Inflammatory macrophage treated with lipopolysaccharide for 4 hours (primary cell): ENCODE measurements around the gene SIMC1.

ENCODE experiments used
- DNase-seq: peaks from one replicate; pipeline ENCODE4 v3.0.0-alpha.2; 2020

SIMC1 gene

GRCh38 chr5:176365351-176366231 is 127.4 kb downstream of the SIMC1 start, which contains the start of gene ARL10:
Gene ARL10 (plus strand): TSS chr5:176365487. CDS start chr5:176365564, 77 bp downstream.
- peak; percentile 32 for DNase-seq

- DNase-seq = no peak
Measured at GRCh38 chr5:176366232-176366894, 128.1 kb downstream of the SIMC1 start.

- no peak for DNase-seq
Measured at GRCh38 chr5:176368726-176369125, 130.5 kb downstream of the SIMC1 start.

- no peak for DNase-seq
Measured at GRCh38 chr5:176369934-176370711, 131.9 kb downstream of the SIMC1 start.

GRCh38 chr5:176371621-176372539 is 133.7 kb downstream of the SIMC1 start:
- peak; percentile 38 for DNase-seq

- DNase-seq = peak; percentile 16
Measured at GRCh38 chr5:176373100-176373818, 135.0 kb downstream of the SIMC1 start.

- no peak for DNase-seq
Measured at GRCh38 chr5:176379881-176380280, 141.7 kb downstream of the SIMC1 start.

GRCh38 chr5:176381423-176381822 is 143.2 kb downstream of the SIMC1 start:
- DNase-seq = no peak

- no peak for DNase-seq
Measured at GRCh38 chr5:176381979-176382378, 143.8 kb downstream of the SIMC1 start.

GRCh38 chr5:176382721-176383120 is 144.5 kb downstream of the SIMC1 start:
- no peak for DNase-seq

- DNase-seq = no peak
Measured at GRCh38 chr5:176383248-176383905, 145.2 kb downstream of the SIMC1 start.

- peak; percentile 17 for DNase-seq
Measured at GRCh38 chr5:176383961-176384360, 145.7 kb downstream of the SIMC1 start.

GRCh38 chr5:176384366-176384930 is 146.2 kb downstream of the SIMC1 start:
- no peak for DNase-seq

GRCh38 chr5:176384991-176385390 is 146.8 kb downstream of the SIMC1 start:
- no peak for DNase-seq

- no peak for DNase-seq
Measured at GRCh38 chr5:176386491-176386890, 148.3 kb downstream of the SIMC1 start.

GRCh38 chr5:176387384-176387925 is 149.2 kb downstream of the SIMC1 start:
- DNase-seq = no peak

GRCh38 chr5:176388003-176388443 is 149.8 kb downstream of the SIMC1 start:
- peak; percentile 12 for DNase-seq

- peak; percentile 99 for DNase-seq
Measured at GRCh38 chr5:176388444-176389134, 150.4 kb downstream of the SIMC1 start, which contains the start of the genes HIGD2A and NOP16. Gene HIGD2A (plus strand): TSS chr5:176388751. CDS start chr5:176388820, 69 bp downstream. Gene NOP16 (minus strand): TSS chr5:176388598. CDS start chr5:176388539, 59 bp downstream.
